Measurements from ENCODE around the gene S100B. TPM values are rescaled to one million over a fixed set of nuclear protein-coding genes. Genes with fewer than 3 reads are reported as not detected.

S100B gene
- total and polyA plus RNA-seq, 9 of the 15 experiments (the other 6 are each of a cell fraction or from before 2014, with no cell fraction given), result not detected

DNA sequence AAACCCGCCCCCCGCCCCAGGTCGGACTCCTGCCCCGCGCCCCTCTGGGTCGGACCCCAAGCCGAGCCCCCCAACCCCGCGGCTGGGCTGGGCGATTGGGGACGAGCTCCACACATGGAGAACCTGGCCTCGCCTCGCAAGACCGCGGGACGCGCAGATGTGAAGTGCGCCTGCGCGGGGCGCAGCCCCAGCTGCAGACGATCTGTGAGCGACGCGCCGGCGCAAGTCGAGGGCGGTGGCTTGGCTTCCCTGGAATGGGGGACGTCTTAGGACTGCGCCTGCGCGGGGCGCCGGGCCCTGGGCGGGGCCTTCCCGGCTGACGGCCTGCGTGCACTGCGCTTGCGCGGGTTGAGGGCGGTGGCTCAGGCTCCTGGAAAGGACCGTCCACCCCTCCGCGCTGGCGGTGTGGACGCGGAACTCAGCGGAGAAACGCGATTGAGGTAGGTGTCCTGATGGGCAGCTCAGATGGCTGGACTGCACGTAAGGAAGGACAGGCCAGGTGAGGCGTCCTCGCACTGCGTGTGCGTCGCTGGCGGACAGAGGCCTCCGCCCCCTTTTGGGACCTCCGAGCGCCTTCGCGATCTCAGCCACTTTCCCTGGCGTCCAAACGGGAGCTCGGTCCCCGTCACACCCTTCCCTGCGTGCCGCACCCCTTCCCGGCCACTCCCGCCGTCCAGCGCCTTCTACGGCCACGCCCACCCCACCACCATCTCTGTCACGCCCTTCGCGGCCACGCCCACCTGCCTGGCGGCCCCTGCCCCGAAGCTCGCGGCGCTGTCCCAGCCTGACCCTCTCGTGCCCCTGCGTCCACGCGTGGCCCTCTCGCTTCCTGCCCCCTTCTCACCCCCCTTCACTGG lies 30.7 kb upstream of the S100B start, which contains the start of gene PRMT2 (continued):
- TF ChIP-seq HDAC3 (IDR thresholded peaks at IDR 0.05; ENCODE audit: borderline replicate concordance, partially characterized antibody), result no peak
- TF ChIP-seq ZNF280A (IDR thresholded peaks at IDR 0.05; ENCODE audit: low read depth, partially characterized antibody), result no peak
- 0 out of 2 replicates have a peak, but pooled peaks have one; percentile 51 for TF ChIP-seq RFX7 (CRISPR knock-in tag; IDR thresholded peaks at IDR 0.05)
- no peak for TF ChIP-seq CSDE1 (IDR thresholded peaks at IDR 0.05)
- TF ChIP-seq, protein P1, sequence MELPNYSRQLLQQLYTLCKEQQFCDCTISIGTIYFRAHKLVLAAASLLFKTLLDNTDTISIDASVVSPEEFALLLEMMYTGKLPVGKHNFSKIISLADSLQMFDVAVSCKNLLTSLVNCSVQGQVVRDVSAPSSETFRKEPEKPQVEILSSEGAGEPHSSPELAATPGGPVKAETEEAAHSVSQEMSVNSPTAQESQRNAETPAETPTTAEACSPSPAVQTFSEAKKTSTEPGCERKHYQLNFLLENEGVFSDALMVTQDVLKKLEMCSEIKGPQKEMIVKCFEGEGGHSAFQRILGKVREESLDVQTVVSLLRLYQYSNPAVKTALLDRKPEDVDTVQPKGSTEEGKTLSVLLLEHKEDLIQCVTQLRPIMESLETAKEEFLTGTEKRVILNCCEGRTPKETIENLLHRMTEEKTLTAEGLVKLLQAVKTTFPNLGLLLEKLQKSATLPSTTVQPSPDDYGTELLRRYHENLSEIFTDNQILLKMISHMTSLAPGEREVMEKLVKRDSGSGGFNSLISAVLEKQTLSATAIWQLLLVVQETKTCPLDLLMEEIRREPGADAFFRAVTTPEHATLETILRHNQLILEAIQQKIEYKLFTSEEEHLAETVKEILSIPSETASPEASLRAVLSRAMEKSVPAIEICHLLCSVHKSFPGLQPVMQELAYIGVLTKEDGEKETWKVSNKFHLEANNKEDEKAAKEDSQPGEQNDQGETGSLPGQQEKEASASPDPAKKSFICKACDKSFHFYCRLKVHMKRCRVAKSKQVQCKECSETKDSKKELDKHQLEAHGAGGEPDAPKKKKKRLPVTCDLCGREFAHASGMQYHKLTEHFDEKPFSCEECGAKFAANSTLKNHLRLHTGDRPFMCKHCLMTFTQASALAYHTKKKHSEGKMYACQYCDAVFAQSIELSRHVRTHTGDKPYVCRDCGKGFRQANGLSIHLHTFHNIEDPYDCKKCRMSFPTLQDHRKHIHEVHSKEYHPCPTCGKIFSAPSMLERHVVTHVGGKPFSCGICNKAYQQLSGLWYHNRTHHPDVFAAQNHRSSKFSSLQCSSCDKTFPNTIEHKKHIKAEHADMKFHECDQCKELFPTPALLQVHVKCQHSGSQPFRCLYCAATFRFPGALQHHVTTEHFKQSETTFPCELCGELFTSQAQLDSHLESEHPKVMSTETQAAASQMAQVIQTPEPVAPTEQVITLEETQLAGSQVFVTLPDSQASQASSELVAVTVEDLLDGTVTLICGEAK (IDR thresholded peaks at IDR 0.05), result peak; percentile 4
- TF ChIP-seq, protein P1 (CRISPR knock-in tag; IDR thresholded peaks at IDR 0.05), result no peak
- TF ChIP-seq ILK (tag; IDR thresholded peaks at IDR 0.05; ENCODE audit: borderline replicate concordance, low read depth), result no peak
- TF ChIP-seq POLR2B (IDR thresholded peaks at IDR 0.05; ENCODE audit: low read depth, partially characterized antibody), result peak; percentile 98
- no peak for TF ChIP-seq ZNF212 (CRISPR knock-in tag; IDR thresholded peaks at IDR 0.05)
- TF ChIP-seq ZNF696 (CRISPR knock-in tag; conservative IDR thresholded peaks at IDR 0.05), result no peak
- no peak for TF ChIP-seq CUX1 (CRISPR knock-in tag; IDR thresholded peaks at IDR 0.05)

Data from K562 (cell line).